SU-DHL-6 (cell line): ENCODE measurements around the gene ZMIZ1.

Experiments used
- H2AFZ ChIP-seq: fragments of 200-600 bp; sonication (generic); 2 replicates; pipeline ENCODE4 v1.6.1; 2014; ENCODE audit warnings: low read depth, mild to moderate bottlenecking, moderate library complexity, mixed read lengths, antibody characterized with exemption, low read length; ENCODE audit not compliant: severe bottlenecking
- H3F3A ChIP-seq: fragments of 200-600 bp; shearing (Covaris generic); 2 replicates; pipeline ENCODE4 v1.6.0; 2016; ENCODE audit warnings: antibody characterized with exemption, mild to moderate bottlenecking; ENCODE audit not compliant: insufficient read depth
- H3K27ac ChIP-seq: fragments of 200-600 bp; sonication (generic); 2 replicates; pipeline ENCODE4 v1.5.1; 2016; ENCODE audit warnings: low read depth, mild to moderate bottlenecking, low read length, moderate library complexity, mixed read lengths
- H3K27me3 ChIP-seq: fragments of 200-600 bp; sonication (generic), shearing (Covaris generic); 2 replicates; pipeline ENCODE4 v1.6.0; 2014; ENCODE audit warnings: mild to moderate bottlenecking, low read length
- H3K36me3 ChIP-seq: fragments of 200-600 bp; sonication (generic); 2 replicates; pipeline ENCODE4 v1.6.1; 2014; ENCODE audit warnings: mild to moderate bottlenecking, low read length, mixed read lengths
- H3K4me2 ChIP-seq: fragments of 300-600, 200-600 bp; shearing (Covaris generic), sonication (generic); 2 replicates; pipeline ENCODE4 v1.6.0; 2014; ENCODE audit warnings: low read length, low read depth, mild to moderate bottlenecking; ENCODE audit not compliant: poor library complexity, severe bottlenecking
- H3K4me3 ChIP-seq: fragments of 200-600 bp; sonication (generic); 2 replicates; pipeline ENCODE4 v1.5.1; 2014; ENCODE audit warnings: antibody characterized with exemption, low read length, mild to moderate bottlenecking, mixed read lengths; ENCODE audit not compliant: insufficient read depth, poor library complexity, severe bottlenecking
- H3K79me2 ChIP-seq: fragments of 200-600 bp; sonication (generic); 2 replicates; pipeline ENCODE4 v1.6.1; 2014; ENCODE audit warnings: mild to moderate bottlenecking, low read length, moderate library complexity; ENCODE audit not compliant: insufficient read depth
- H3K9ac ChIP-seq: fragments of 200-600 bp; sonication (generic); 2 replicates; pipeline ENCODE4 v1.7.0; 2014; ENCODE audit warnings: mild to moderate bottlenecking, low read length
- H3K9me2 ChIP-seq: fragments of 200-600 bp; sonication (generic); replicated peaks from 2 replicates; pipeline ENCODE4 v1.6.1; 2014; ENCODE audit warnings: low read length; ENCODE audit not compliant: insufficient read depth
- H3K9me3 ChIP-seq: fragments of 200-600 bp; sonication (generic); 2 replicates; pipeline ENCODE4 v1.6.1; 2014; ENCODE audit warnings: low read length, mixed read lengths; ENCODE audit not compliant: insufficient read depth
- H4K20me1 ChIP-seq: fragments of 200-600 bp; sonication (generic); 2 replicates; pipeline ENCODE4 v1.6.1; 2014; ENCODE audit warnings: low read depth, mild to moderate bottlenecking, antibody characterized with exemption, low read length, moderate library complexity, mixed read lengths
- CTCF ChIP-seq: fragments of 200-600 bp; sonication (generic); IDR thresholded peaks from one replicate; pipeline ENCODE4 v1.5.1; 2017; ENCODE audit warnings: antibody characterized with exemption, mild to moderate bottlenecking, low read length, moderate library complexity; ENCODE audit not compliant: insufficient read depth, poor library complexity, severe bottlenecking
- EZH2phosphoT487 ChIP-seq: fragments of 200-600 bp; sonication (generic), shearing (Covaris generic); conservative IDR thresholded peaks from 2 replicates; pipeline ENCODE4 v1.6.1; 2018; ENCODE audit warnings: mild to moderate bottlenecking, antibody characterized with exemption, low read length, moderate library complexity, mixed read lengths

The ZMIZ1 gene

GRCh38 chr10:79263939-79264338, 195.2 kb downstream of the ZMIZ1 start:
- Histone ChIP-seq H3K9me2 (no peaks in the 10 kb centered on the region), H3K27me3 (no peaks in the 10 kb centered on the region), H2AFZ (no peak overlapping the region), H3K36me3 (no peaks in the 10 kb centered on the region), H3F3A (no peaks in the 10 kb centered on the region), H3K9me3 (no peaks in the 10 kb centered on the region), H3K27ac (no peak overlapping the region), H3K79me2 (no peaks in the 10 kb centered on the region), H3K4me2 (no peak overlapping the region), H4K20me1 (no peaks in the 10 kb centered on the region), H3K4me3 (no peak overlapping the region), H3K9ac (no peak overlapping the region)
- TF ChIP-seq EZH2phosphoT487, result no peak
- TF ChIP-seq CTCF, result no peak

- H3K27me3 ChIP-seq, result no peaks in the 10 kb centered on the region
- no peak overlapping the region for H3K4me2 ChIP-seq
- H3K9me2 ChIP-seq, result no peaks in the 10 kb centered on the region
- no peak overlapping the region for H3K4me3 ChIP-seq
- H3K9me3 ChIP-seq, result no peaks in the 10 kb centered on the region
- TF ChIP-seq CTCF, result no peak
- TF ChIP-seq EZH2phosphoT487, result no peak
- H4K20me1 ChIP-seq, result no peaks in the 10 kb centered on the region
- H3K36me3 ChIP-seq, result no peaks in the 10 kb centered on the region
- H3K79me2 ChIP-seq, result no peaks in the 10 kb centered on the region
- H3K27ac ChIP-seq, result no peak overlapping the region
- no peaks in the 10 kb centered on the region for H3F3A ChIP-seq
- no peak overlapping the region for H3K9ac ChIP-seq
- no peak overlapping the region for H2AFZ ChIP-seq
Observed at GRCh38 chr10:79264942-79265341, 196.2 kb downstream of the ZMIZ1 start.

GRCh38 chr10:79266084-79266483, 197.3 kb downstream of the ZMIZ1 start:
- Histone ChIP-seq H3K27me3 (no peaks in the 10 kb centered on the region), H3K9me3 (no peaks in the 10 kb centered on the region), H3F3A (no peaks in the 10 kb centered on the region), H3K36me3 (no peaks in the 10 kb centered on the region), H3K27ac (no peak overlapping the region), H2AFZ (no peak overlapping the region), H3K79me2 (no peaks in the 10 kb centered on the region), H3K9me2 (no peaks in the 10 kb centered on the region), H3K4me3 (no peak overlapping the region), H3K9ac (no peak overlapping the region), H4K20me1 (no peaks in the 10 kb centered on the region), H3K4me2 (no peak overlapping the region)
- TF ChIP-seq EZH2phosphoT487 (no peak), CTCF (no peak)
